Hepatocyte (in vitro differentiated cells): ENCODE results near the gene WDR35. TPM values are rescaled to one million over a fixed set of nuclear protein-coding genes. Genes with fewer than 3 reads are reported as not detected.

Experiments
- DNase-seq: peaks from one replicate; pipeline ENCODE4 v3.0.0-alpha.2; 2016; ENCODE audit warnings: low spot score
- H2AFZ ChIP-seq: fragments of 200-600 bp; sonication (generic); 2 replicates; pipeline ENCODE4 v1.6.0; 2016; ENCODE audit warnings: antibody characterized with exemption, mild to moderate bottlenecking
- H3K27ac ChIP-seq: fragments of 200-600 bp; sonication (generic); 2 replicates; pipeline ENCODE4 v1.5.1; 2016; ENCODE audit warnings: mild to moderate bottlenecking
- H3K27me3 ChIP-seq: fragments of 200-600 bp; sonication (generic); 2 replicates; pipeline ENCODE4 v1.6.1; 2016
- H3K36me3 ChIP-seq: fragments of 200-600 bp; sonication (generic); replicated peaks from 2 replicates; pipeline ENCODE4 v1.5.1; 2016; ENCODE audit warnings: low read depth; ENCODE audit not compliant: insufficient read depth
- H3K4me1 ChIP-seq: fragments of 200-600 bp; sonication (generic); 2 replicates; pipeline ENCODE4 v1.5.1; 2016; ENCODE audit warnings: mild to moderate bottlenecking, moderate library complexity; ENCODE audit not compliant: insufficient read depth
- H3K4me2 ChIP-seq: fragments of 200-600 bp; sonication (generic); 2 replicates; pipeline ENCODE4 v1.6.0; 2016
- H3K4me3 ChIP-seq: fragments of 200-600 bp; sonication (generic); 2 replicates; pipeline ENCODE4 v1.5.1; 2016; ENCODE audit warnings: mild to moderate bottlenecking
- H3K79me2 ChIP-seq: fragments of 200-600 bp; sonication (generic); 2 replicates; pipeline ENCODE4 v1.6.0; 2017; ENCODE audit warnings: mild to moderate bottlenecking
- H3K9me2 ChIP-seq: fragments of 200-600 bp; sonication (generic); replicated peaks from 2 replicates; pipeline ENCODE4 v1.6.0; 2017; ENCODE audit warnings: mild to moderate bottlenecking; ENCODE audit not compliant: insufficient read depth
- H3K9me3 ChIP-seq: fragments of 200-600 bp; sonication (generic); 2 replicates; pipeline ENCODE4 v1.5.1; 2016; ENCODE audit warnings: low read depth, mild to moderate bottlenecking
- H4K20me1 ChIP-seq: fragments of 200-600 bp; sonication (generic); 2 replicates; pipeline ENCODE4 v1.6.0; 2016; ENCODE audit warnings: mild to moderate bottlenecking; ENCODE audit not compliant: insufficient read depth, poor library complexity, severe bottlenecking
- CTCF ChIP-seq: fragments of 200-600 bp; sonication (generic); IDR thresholded peaks from 2 replicates; pipeline ENCODE4 v1.5.1; 2016; ENCODE audit warnings: antibody characterized with exemption, mild to moderate bottlenecking; ENCODE audit not compliant: poor library complexity
- EZH2 ChIP-seq: fragments of 200-600 bp; sonication (generic); IDR thresholded peaks from 2 replicates; pipeline ENCODE4 v1.6.1; 2016; ENCODE audit warnings: antibody characterized with exemption, mild to moderate bottlenecking, borderline replicate concordance
- EZH2phosphoT487 ChIP-seq: fragments of 200-600 bp; sonication (generic); IDR thresholded peaks from one replicate; pipeline ENCODE4 v1.6.1; 2018; ENCODE audit warnings: antibody characterized with exemption, mild to moderate bottlenecking, low read depth, moderate library complexity; ENCODE audit not compliant: unreplicated experiment, severe bottlenecking
- WGBS: methylation state at CpG from one replicate; pipeline ENCODE4 v1.1.6; 2016; ENCODE audit warnings: low lambda C conversion rate; ENCODE audit errors: missing lambda C conversion rate; 5-methylcytosine and 5-hydroxymethylcytosine counted together
- polyA plus RNA-seq: library from polyadenylated mRNA; unstranded; fragments of >200 nt; fragmentation: Nextera tagmentation; extraction: Ambion mirVana; gene quantifications from 2 replicates; pipeline ENCODE4 v1.2.1, GENCODE V29; 2016
- total RNA-seq: library from RNA; depleted of rRNA; stranded (reverse); fragments of >200 nt; gene quantifications from 2 replicates; pipeline ENCODE4 v1.2.3, GENCODE V29; 2014

WDR35 gene
- total and polyA plus RNA-seq, 2 experiments from 2014 or later = 2.0 to 4.6 TPM

- peak within 1 kb of the TSS; percentile 95 for H2AFZ ChIP-seq
- peak within 1 kb of the TSS; percentile 55 for H3K27ac ChIP-seq
Measured at GRCh38 chr2:20012282-20013125, 22.6 kb upstream of the WDR35 start, which contains the start of gene MATN3. MATN3 (minus strand) TSS chr2:20012668; CDS start chr2:20012631, 37 bp downstream.

GRCh38 chr2:20012032-20012281, 22.1 kb upstream of the WDR35 start:
- Histone ChIP-seq H3K9me2 (no peaks in the 10 kb centered on the region), H3K4me2 (peak overlapping the region; percentile 97), H3K4me1 (peaks cover 7% of the 10 kb centered on the region), H3K27me3 (peaks cover 17% of the 10 kb centered on the region), H4K20me1 (no peaks in the 10 kb centered on the region), H3K36me3 (no peaks in the 10 kb centered on the region), H3K4me3 (no peak overlapping the region), H3K9me3 (no peaks in the 10 kb centered on the region), H3K27ac (no peak overlapping the region), H3K79me2 (no peaks in the 10 kb centered on the region), H2AFZ (no peak overlapping the region)
- WGBS = 43% methylated on average over 4 of the region's 4 CpGs
- TF ChIP-seq CTCF = no peak
- TF ChIP-seq EZH2 = no peak
- no peak for TF ChIP-seq EZH2phosphoT487
- DNase-seq = no peak

More at GRCh38 chr2:20012282-20013125, 22.6 kb upstream of the WDR35 start, which contains the start of gene MATN3:
- TF ChIP-seq CTCF = no peak
- no peak for TF ChIP-seq EZH2phosphoT487
- no peak for TF ChIP-seq EZH2
- Histone ChIP-seq H3K9me2 (no peaks in the 10 kb centered on the region), H3K9me3 (no peaks in the 10 kb centered on the region), H3K79me2 (no peaks in the 10 kb centered on the region), H3K27me3 (peaks cover 17% of the 10 kb centered on the region), H4K20me1 (no peaks in the 10 kb centered on the region), H3K4me1 (peaks cover 7% of the 10 kb centered on the region), H3K4me2 (peak within 1 kb of the TSS; percentile 97), H3K36me3 (no peaks in the 10 kb centered on the region), H3K4me3 (peak within 1 kb of the TSS; percentile 62)
- peak; percentile 56 for DNase-seq
- WGBS = 2% methylated on average over 45 of the region's 87 CpGs

GRCh38 chr2:20011276-20012031, 21.5 kb upstream of the WDR35 start:
- no peaks in the 10 kb centered on the region for H3K9me2 ChIP-seq
- no peaks in the 10 kb centered on the region for H3K9me3 ChIP-seq
- peak overlapping the region; percentile 97 for H3K4me2 ChIP-seq
- H3K27me3 ChIP-seq = peaks cover 17% of the 10 kb centered on the region
- WGBS = 84% methylated on average over 14 of the region's 14 CpGs
- peaks cover 7% of the 10 kb centered on the region for H3K4me1 ChIP-seq
- DNase-seq = no peak
- H2AFZ ChIP-seq = no peak overlapping the region
- no peaks in the 10 kb centered on the region for H4K20me1 ChIP-seq
- TF ChIP-seq CTCF = no peak
- no peak for TF ChIP-seq EZH2
- TF ChIP-seq EZH2phosphoT487 = no peak
- no peaks in the 10 kb centered on the region for H3K79me2 ChIP-seq
- H3K27ac ChIP-seq = no peak overlapping the region
- no peaks in the 10 kb centered on the region for H3K36me3 ChIP-seq
- H3K4me3 ChIP-seq = no peak overlapping the region
